Ovary (tissue), 3 donors: Measurements from ENCODE around the gene UBAC1.

ENCODE experiments used
- EP300 ChIP-seq: sonication (generic); formaldehyde crosslinking; IDR thresholded peaks from one replicate; pipeline ENCODE4 v1.6.1; 2017; ENCODE audit warnings: antibody characterized with exemption
- POLR2A ChIP-seq: fragments of 450-650 bp; IDR thresholded peaks from one replicate; pipeline ENCODE4 v1.6.1; 2017; ENCODE audit warnings: antibody characterized with exemption, mild to moderate bottlenecking, moderate library complexity
- TF ChIP-seq, protein P1 (sequence below), 3 donors: fragments of 450-650 bp in 2 of 3; fragments of 200-600 bp in 1 of 3; IDR thresholded peaks; one replicate each; pipeline versions ENCODE4 v1.5.1 to v1.8.0; 2016 to 2022; ENCODE audit warnings: antibody characterized with exemption in 3 of 3, mild to moderate bottlenecking in 1 of 3
- donor health status: DM: no; HTN: no; CAD: no.

GRCh38 chr9:135929656-135930445 lies 31.3 kb downstream of the UBAC1 start:
- TF ChIP-seq, protein P1, sequence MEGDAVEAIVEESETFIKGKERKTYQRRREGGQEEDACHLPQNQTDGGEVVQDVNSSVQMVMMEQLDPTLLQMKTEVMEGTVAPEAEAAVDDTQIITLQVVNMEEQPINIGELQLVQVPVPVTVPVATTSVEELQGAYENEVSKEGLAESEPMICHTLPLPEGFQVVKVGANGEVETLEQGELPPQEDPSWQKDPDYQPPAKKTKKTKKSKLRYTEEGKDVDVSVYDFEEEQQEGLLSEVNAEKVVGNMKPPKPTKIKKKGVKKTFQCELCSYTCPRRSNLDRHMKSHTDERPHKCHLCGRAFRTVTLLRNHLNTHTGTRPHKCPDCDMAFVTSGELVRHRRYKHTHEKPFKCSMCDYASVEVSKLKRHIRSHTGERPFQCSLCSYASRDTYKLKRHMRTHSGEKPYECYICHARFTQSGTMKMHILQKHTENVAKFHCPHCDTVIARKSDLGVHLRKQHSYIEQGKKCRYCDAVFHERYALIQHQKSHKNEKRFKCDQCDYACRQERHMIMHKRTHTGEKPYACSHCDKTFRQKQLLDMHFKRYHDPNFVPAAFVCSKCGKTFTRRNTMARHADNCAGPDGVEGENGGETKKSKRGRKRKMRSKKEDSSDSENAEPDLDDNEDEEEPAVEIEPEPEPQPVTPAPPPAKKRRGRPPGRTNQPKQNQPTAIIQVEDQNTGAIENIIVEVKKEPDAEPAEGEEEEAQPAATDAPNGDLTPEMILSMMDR (IDR thresholded peaks at IDR 0.05): no peak
- TF ChIP-seq EP300 (no peak), POLR2A (no peak)
